Measurements from ENCODE around the gene VPS13D. TPM values are rescaled to one million over a fixed set of nuclear protein-coding genes. Genes with fewer than 3 reads are reported as not detected.

Gene VPS13D
- total RNA-seq, 1 donor from 2014 or later = 81.7 TPM

- H3K27ac ChIP-seq = no peak overlapping the region
- intact Hi-C loops (cut with DNase I) = no loop called here
- ATAC-seq (no peak), DNase-seq (no peak)
- H3K27me3 ChIP-seq (ENCODE audit: low read depth) = no peaks in the 10 kb centered on the region
- peaks cover 4% of the 10 kb centered on the region for H3K4me1 ChIP-seq
- H3K4me3 ChIP-seq = no peak overlapping the region
- H3K9me3 ChIP-seq = no peaks in the 10 kb centered on the region
- TF ChIP-seq, protein P1, sequence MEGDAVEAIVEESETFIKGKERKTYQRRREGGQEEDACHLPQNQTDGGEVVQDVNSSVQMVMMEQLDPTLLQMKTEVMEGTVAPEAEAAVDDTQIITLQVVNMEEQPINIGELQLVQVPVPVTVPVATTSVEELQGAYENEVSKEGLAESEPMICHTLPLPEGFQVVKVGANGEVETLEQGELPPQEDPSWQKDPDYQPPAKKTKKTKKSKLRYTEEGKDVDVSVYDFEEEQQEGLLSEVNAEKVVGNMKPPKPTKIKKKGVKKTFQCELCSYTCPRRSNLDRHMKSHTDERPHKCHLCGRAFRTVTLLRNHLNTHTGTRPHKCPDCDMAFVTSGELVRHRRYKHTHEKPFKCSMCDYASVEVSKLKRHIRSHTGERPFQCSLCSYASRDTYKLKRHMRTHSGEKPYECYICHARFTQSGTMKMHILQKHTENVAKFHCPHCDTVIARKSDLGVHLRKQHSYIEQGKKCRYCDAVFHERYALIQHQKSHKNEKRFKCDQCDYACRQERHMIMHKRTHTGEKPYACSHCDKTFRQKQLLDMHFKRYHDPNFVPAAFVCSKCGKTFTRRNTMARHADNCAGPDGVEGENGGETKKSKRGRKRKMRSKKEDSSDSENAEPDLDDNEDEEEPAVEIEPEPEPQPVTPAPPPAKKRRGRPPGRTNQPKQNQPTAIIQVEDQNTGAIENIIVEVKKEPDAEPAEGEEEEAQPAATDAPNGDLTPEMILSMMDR (IDR thresholded peaks at IDR 0.05) = no peak
- H3K36me3 ChIP-seq = peaks cover 44% of the 10 kb centered on the region
Observed at GRCh38 chr1:12414444-12415018, 184.7 kb downstream of the VPS13D start.

GRCh38 chr1:12415038-12415466 lies 185.2 kb downstream of the VPS13D start:
- TF ChIP-seq, protein P1 (IDR thresholded peaks at IDR 0.05) = no peak
- Histone ChIP-seq H3K36me3 (peaks cover 49% of the 10 kb centered on the region), H3K9me3 (no peaks in the 10 kb centered on the region), H3K27me3 (ENCODE audit: low read depth) (no peaks in the 10 kb centered on the region), H3K4me3 (no peak overlapping the region), H3K4me1 (peaks cover 4% of the 10 kb centered on the region), H3K27ac (no peak overlapping the region)
- intact Hi-C loops (cut with DNase I) = no loop called here
- ATAC-seq (no peak), DNase-seq (no peak)

DNA sequence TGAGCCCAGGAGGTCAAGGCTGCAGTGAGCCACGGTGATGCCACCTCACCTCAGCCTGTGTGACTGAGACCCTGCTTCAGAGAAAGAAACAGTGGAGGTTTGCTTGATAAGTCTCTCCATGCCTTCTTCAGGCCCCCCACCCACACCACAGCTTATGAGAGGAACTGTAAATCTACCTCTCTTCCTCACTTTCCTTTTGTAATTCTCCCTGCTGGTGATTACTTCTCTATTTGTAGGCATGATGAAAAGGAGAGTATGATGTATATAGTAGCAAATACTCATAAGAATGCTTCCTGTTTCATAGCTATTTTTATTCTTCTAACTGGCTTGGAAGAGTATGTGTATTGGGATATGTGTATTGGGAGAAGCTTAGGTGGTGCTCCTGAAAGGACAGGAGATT lies 186.3 kb downstream of the VPS13D start:
- H3K27me3 ChIP-seq (ENCODE audit: low read depth) = no peaks in the 10 kb centered on the region
- TF ChIP-seq, protein P1 (IDR thresholded peaks at IDR 0.05) = no peak
- no peaks in the 10 kb centered on the region for H3K9me3 ChIP-seq
- H3K4me1 ChIP-seq = peaks cover 4% of the 10 kb centered on the region
- no peak for DNase-seq
- intact Hi-C loops (cut with DNase I) = no loop called here
- no peak overlapping the region for H3K27ac ChIP-seq
- no peak overlapping the region for H3K4me3 ChIP-seq
- ATAC-seq = peak in 1 of 2 donors; percentile 31
- H3K36me3 ChIP-seq = peaks cover 49% of the 10 kb centered on the region

DNA sequence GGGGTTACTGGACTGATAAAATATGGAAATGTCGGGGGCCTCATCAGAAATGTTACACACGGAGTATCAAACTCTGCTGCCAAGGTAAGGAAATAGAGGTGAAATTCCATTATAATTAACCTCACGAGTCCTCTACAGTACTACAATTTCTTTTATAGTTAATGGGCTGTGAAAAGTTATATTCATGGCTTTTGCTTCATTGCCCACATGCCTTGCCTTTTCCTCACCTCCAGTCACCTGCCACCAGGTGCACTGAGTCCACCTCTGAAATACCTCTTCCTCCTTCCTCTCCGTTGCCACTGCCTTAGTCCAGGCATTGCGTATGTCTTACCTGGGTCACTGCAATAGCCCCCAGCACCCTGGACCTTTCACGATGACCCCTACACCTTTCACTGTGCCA lies 186.9 kb downstream of the VPS13D start:
- no peak overlapping the region for H3K27ac ChIP-seq
- no peaks in the 10 kb centered on the region for H3K27me3 ChIP-seq (ENCODE audit: low read depth)
- H3K36me3 ChIP-seq = peaks cover 53% of the 10 kb centered on the region
- peaks cover 4% of the 10 kb centered on the region for H3K4me1 ChIP-seq
- H3K9me3 ChIP-seq = no peaks in the 10 kb centered on the region
- ATAC-seq = no peak
- H3K4me3 ChIP-seq = no peak overlapping the region
- no peak for DNase-seq
- TF ChIP-seq, protein P1 (IDR thresholded peaks at IDR 0.05) = no peak
- intact Hi-C loops (cut with DNase I) = no loop called here

DNA sequence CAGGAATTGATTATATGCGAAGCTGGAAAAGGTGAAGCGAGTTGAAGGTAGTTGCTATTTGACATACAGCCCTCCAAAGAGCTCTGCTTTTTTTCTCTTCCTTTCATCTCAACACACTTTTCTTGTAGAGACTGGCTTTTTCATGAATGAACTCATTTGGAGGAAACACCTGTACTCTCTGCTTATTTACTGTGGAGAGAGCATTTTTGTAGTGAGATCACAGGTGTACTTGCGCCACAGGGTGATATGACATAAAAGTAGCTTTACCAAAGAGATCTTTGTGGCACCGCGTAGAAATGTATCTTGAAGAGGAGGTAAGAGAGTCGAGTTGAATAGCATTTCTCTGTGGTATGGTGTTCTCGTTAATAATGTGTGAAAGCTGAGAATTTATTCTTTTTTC lies 187.6 kb downstream of the VPS13D start:
- H3K27ac ChIP-seq = no peak overlapping the region
- TF ChIP-seq, protein P1 (IDR thresholded peaks at IDR 0.05) = no peak
- H3K36me3 ChIP-seq = peaks cover 48% of the 10 kb centered on the region

More for the DNA sequence above, 187.6 kb downstream of the VPS13D start:
- ATAC-seq = no peak
- no peaks in the 10 kb centered on the region for H3K27me3 ChIP-seq (ENCODE audit: low read depth)
- peaks cover 4% of the 10 kb centered on the region for H3K4me1 ChIP-seq
- intact Hi-C loops (cut with DNase I) = no loop called here
- H3K9me3 ChIP-seq = no peaks in the 10 kb centered on the region
- no peak for DNase-seq
- H3K4me3 ChIP-seq = no peak overlapping the region

Measured in lower lobe of right lung (tissue), 2 donors.